ENCODE data around the gene WIPF1.
A peak's percentile ranks its signal among the peaks of the same experiment; 100 is the strongest.

The WIPF1 gene

DNA sequence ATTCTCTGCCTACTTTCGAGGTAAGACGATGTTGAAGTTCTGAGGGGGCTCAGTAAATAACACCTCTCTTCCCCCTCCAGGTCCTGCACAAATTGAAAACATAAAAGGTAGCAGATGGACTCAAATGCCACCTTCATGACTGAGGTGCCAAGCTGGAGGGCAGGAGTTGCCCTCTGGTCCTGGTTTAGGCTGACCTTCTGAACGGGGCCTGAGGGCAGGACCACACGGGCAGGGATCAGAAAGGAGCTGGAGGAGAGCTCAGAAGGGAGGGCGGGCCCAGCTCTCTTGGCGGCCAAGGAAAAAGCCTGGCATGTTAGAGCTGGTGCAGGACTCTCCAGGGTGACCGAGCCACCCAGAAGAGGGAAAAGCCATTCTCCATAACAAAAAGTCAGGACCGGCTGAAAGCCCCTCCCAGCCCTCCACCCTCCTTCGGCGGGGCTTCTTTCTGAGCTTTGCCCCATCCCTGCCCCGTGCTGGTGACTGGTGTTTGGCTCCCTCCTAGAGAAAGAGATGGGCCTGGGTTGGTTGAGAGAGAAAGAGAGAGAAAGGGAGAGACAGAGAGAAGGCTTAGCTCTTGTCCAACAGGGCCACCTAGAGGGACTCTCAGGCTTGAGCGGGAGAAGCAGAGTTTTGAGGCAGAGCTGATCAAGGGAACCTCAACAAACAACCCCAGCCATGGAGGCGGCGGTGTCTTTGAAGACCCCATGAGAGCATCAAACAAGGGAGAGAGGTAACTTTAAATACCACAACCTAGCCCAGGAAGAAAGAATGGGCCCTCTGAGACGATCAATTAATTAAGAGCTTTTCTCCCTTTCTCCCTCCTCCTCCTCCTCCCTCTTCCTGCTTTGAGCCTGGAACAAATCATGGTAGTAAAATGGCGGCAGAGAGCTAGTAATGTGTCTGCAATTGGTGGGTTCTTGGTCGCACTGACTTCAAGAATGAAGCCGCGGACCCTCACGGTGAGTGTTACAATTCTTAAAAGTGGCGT lies 50.8 kb downstream of the WIPF1 start:
- TF ChIP-seq CTCF (conservative IDR thresholded peaks at IDR 0.05) = peak; percentile 37
- no peak for TF ChIP-seq ZFX (IDR thresholded peaks at IDR 0.05)
- no peak overlapping the region for H3K27ac ChIP-seq

DNA sequence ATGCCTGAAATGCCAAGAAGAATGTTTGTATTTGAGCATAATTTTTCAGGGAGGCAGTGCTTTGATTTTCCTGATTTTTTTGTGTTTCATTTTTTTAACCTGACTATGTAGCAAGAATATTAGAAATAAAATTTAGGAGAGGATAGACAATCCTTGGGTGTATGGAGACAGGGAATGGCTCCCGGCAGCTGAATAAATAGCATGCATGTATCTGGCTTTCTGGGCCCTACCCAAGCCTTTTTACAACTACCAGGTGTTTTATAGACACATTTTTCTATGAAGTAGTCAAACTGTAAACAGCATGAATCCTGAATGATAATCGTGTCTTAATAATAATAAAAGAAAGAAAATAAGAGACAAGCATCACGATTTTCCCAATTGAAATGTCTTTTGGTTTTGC lies 52.4 kb downstream of the WIPF1 start:
- TF ChIP-seq ZFX (IDR thresholded peaks at IDR 0.05) = no peak
- no peak for TF ChIP-seq CTCF (conservative IDR thresholded peaks at IDR 0.05)
- H3K27ac ChIP-seq = no peak overlapping the region

DNA sequence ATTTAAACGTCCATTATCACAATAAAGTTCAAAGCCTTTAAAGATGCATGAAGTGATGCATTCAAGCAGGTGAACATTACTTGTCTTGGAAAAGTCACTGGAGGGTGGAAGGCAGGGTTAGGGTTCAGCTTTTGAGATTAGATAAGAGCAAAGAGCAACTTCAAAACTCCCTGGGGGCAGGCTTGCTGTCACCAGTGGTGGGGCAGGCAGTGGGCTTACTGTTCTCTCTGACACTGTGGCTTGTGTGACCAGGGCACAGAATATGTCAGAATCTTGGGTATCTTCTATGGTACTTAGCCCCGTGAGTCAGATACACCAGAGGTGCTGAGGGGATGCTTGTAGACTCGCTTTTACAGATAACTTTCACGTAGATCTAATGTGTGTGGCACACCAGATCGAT lies 52.8 kb downstream of the WIPF1 start:
- no peak for TF ChIP-seq ZFX (IDR thresholded peaks at IDR 0.05)
- no peak for TF ChIP-seq CTCF (conservative IDR thresholded peaks at IDR 0.05)
- no peak overlapping the region for H3K27ac ChIP-seq

DNA sequence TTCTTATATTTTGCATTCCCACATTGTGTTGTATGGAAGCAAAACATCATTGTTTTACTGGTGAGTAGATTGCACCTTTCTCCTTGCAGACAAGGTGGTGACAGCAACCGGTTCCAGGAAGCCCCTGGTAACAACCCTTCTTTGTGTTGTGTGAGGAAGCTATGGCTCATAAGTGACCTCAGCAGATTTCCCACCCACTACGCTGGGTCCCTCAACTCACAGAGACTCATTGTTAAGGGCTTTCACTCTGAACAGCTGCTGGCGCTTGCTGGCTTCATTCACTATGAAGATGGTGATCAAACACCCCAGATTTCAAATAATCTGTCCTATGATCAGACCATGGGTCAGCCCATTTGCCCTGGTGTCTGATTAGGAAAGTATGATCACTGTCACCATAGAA lies 53.4 kb downstream of the WIPF1 start:
- TF ChIP-seq ZFX (IDR thresholded peaks at IDR 0.05) (no peak), CTCF (conservative IDR thresholded peaks at IDR 0.05) (no peak)
- no peak overlapping the region for H3K27ac ChIP-seq

- H3K27ac ChIP-seq = no peak overlapping the region
- TF ChIP-seq ZFX (IDR thresholded peaks at IDR 0.05) = no peak
- TF ChIP-seq CTCF (conservative IDR thresholded peaks at IDR 0.05) = no peak
Measured at GRCh38 chr2:174540893-174541292, 56.7 kb downstream of the WIPF1 start.

DNA sequence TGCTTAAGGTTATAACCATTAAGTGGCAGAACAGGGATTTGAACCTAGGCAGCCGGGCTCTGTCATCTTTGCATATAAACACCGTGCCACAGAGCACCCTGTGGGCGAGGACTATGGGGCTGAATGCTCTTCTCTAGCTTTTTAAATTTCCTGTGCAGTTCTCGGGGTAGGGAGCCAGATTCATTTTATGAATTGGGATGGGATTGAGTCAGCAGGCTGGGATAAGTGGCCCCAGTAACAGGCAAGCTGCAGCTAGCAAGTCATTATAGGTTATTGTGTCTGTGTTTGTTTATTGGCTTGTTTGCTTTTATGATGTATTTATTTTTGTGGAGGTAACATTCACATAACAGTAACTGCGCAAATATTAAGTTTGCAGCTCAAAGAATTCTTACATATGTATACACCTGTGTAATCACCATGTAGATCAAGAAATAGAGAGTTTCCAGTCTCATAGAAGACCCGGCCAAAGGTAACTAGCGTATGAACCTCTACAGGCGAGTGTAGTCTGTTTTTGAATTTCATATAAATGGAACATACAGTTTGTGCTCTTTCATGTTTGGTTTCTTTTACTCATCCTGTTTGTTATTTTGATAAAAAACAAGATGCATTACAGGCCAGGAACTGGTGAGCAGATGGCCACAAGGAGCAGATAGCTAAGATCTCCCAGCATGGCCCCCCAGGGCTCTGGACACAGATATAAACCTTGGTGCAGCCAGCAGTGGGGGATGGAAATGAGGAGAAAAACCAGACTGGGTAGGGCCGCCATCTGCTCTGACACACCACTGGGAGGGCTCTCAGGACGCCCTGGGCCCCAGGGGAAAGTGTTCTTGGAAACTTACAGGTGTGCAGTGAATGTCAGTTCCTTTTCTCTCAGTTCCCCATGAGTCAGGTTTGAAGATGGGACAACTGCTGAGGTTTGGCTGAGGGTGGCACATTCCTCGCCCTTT lies 61.6 kb downstream of the WIPF1 start:
- peak overlapping the region; percentile 34; the same call in 1 of the 2 replicates for H3K27ac ChIP-seq

More for the DNA sequence above, 61.6 kb downstream of the WIPF1 start:
- TF ChIP-seq CTCF (conservative IDR thresholded peaks at IDR 0.05) (no peak), ZFX (IDR thresholded peaks at IDR 0.05) (no peak)

All from C4-2B (cell line).